C4-2B (cell line): ENCODE measurements around the gene YIPF3.

Source experiments
- H3K27ac ChIP-seq: fragments of 450-650 bp; 2 replicates; pipeline ENCODE4 v1.5.1; 2017
- ZFX ChIP-seq: fragments of 450-650 bp; IDR thresholded peaks from 2 replicates; pipeline ENCODE4 v1.6.1; 2017
- TF ChIP-seq, protein P1 (sequence below): fragments of 450-650 bp; conservative IDR thresholded peaks from 2 replicates; pipeline ENCODE4 v1.5.1; 2017; ENCODE audit warnings: mild to moderate bottlenecking

YIPF3 gene

DNA sequence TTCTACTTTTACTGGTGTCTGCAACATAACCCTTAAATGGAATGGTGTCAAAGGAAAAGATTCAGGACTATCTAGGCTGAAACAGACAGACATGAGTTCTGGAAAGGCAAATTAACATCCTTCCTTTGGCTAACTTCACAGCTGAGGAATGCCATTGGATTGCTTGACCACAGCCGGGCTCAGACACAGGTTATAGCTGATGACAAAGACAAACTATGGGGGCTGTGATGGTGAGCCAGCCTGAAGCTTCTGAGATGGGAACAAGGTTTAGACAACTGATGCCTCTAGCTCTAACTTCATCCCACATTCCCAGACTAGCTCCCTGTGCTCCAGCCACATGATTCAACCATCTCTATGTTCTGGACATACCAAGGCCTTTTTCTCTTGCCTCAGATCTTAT is 15.5 kb upstream of the YIPF3 start:
- H3K27ac ChIP-seq, result no peak overlapping the region
- TF ChIP-seq ZFX, result no peak
- TF ChIP-seq, protein P1, sequence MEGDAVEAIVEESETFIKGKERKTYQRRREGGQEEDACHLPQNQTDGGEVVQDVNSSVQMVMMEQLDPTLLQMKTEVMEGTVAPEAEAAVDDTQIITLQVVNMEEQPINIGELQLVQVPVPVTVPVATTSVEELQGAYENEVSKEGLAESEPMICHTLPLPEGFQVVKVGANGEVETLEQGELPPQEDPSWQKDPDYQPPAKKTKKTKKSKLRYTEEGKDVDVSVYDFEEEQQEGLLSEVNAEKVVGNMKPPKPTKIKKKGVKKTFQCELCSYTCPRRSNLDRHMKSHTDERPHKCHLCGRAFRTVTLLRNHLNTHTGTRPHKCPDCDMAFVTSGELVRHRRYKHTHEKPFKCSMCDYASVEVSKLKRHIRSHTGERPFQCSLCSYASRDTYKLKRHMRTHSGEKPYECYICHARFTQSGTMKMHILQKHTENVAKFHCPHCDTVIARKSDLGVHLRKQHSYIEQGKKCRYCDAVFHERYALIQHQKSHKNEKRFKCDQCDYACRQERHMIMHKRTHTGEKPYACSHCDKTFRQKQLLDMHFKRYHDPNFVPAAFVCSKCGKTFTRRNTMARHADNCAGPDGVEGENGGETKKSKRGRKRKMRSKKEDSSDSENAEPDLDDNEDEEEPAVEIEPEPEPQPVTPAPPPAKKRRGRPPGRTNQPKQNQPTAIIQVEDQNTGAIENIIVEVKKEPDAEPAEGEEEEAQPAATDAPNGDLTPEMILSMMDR, result no peak

DNA sequence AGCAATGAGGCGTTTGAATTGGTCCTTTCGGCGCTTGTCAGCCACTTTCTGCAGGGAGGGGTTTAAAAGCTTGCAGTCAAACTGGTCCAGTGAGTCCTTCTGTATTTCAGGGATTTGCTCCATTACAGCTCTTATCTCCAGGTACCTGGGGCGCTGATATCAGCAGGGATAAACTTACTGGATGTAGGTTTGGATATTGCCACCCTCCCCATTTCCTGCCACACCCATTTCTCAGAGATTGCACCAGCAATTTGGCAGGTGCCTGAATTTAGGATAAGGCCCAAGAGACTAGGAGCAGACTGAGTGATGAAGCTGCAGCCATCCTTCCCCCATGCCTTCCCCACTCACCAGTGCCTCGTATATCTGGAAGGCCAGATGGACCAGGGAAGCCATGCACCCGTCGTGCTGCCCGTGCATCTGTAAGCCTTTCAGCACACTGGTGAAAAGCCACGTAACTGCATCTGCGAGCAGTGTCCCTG is 7.8 kb upstream of the YIPF3 start:
- no peak overlapping the region; the same call in 1 of the 2 replicates for H3K27ac ChIP-seq
- no peak for TF ChIP-seq ZFX
- TF ChIP-seq, protein P1, result no peak

DNA sequence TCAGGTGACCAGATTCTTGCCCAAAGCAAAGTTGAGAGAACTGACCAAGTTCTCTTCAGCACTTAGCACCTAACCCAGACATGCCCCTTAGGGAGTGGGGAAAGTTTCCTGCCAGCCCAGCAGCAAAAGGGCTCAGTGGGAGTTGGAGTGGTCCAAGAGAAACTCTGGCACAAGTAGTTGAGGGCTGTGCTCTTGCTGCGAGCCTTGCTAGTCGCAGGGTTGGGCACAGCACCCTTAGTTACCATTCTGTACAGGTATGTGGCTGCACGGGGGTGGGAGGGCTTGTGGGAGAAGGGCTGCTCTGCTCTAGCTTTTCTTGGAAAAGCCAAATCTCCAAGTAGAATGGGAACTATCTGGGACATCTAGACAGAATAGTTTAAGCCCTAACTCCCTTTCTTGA is 6.6 kb upstream of the YIPF3 start:
- no peak overlapping the region for H3K27ac ChIP-seq
- TF ChIP-seq ZFX, result no peak
- TF ChIP-seq, protein P1, result no peak

- TF ChIP-seq, protein P1, result no peak
- no peak for TF ChIP-seq ZFX
These were observed 6.0 kb upstream of the YIPF3 start for GRCh38 chr6:43522547-43523261.

GRCh38 chr6:43521836-43522235 is 5.1 kb upstream of the YIPF3 start:
- H3K27ac ChIP-seq, result no peak overlapping the region
- TF ChIP-seq, protein P1, result no peak
- no peak for TF ChIP-seq ZFX

More at GRCh38 chr6:43522547-43523261, 6.0 kb upstream of the YIPF3 start:
- H3K27ac ChIP-seq, result no peak overlapping the region

DNA sequence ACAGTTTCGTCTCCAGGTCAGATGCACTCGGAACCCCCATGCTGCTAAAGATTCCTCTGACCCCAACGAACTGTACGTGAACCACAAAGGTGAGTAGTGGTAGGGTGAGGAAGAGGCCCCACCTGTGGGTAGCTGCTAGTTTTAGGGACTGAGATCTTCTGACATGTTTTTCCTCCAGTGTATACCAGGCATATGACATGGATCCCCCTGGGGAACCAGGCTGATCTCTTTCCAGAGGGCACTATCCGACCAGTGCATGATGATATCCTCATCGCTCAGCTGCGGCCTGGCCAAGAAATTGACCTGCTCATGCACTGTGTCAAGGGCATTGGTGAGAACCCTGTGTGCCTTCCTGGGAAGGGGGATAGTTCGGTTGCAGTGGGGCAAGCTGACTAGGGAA is 3.4 kb upstream of the YIPF3 start:
- no peak for TF ChIP-seq ZFX
- TF ChIP-seq, protein P1, result no peak
- no peak overlapping the region for H3K27ac ChIP-seq

DNA sequence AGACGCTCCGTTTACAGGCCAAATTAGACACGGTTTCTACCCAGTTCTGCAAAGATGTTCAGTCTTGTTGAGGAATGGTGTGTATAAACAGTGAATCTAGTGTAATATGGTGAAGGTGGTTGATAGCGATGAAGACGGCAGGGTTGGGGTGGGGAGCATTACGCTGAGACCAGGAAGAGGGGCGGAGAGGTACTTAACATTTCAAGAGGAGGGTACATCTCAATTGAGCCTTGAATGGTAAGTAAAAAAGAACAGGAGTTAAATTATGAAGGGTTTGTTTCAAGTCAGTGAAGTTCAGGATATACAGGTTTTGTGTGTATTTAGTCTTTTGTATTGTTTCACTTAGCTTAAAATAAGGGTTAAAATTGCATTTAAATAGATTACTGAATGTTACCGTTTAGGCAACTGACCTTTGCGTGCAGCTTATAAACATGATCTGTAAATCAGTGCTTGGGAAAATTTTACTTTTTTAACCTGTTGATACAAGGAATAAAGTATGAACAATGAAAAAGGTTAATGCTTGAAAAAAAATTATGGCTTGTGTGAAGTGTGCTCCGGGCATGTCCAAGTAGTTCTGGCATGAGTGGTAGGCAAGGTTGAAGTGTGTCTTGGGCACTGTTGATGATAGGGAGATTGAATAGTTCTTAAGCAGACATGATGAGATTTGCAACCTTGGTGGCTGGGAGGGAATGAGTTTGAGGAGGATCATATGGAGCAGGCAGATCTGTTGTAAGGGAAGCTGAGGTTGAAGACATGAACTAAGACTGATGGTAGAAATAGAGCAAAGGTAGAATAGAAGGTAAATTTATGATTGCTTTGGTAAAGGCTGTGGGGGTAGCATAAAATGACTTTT is 1.0 kb upstream of the YIPF3 start:
- TF ChIP-seq ZFX, result no peak
- TF ChIP-seq, protein P1, result no peak
- peak overlapping the region; percentile 84 for H3K27ac ChIP-seq
